Medulla oblongata (tissue), 1 donor: ENCODE measurements around the gene RAB5IF.
"Not testable (repeated sequence)": the region's sequence is repeated elsewhere in the genome, so short reads cannot be mapped to it uniquely, and the experiment has no call there.

Source experiments
- DNase-seq: peaks from one replicate; pipeline ENCODE4 v3.0.0-alpha.2; 2015; ENCODE audit errors: extremely low spot score

The RAB5IF gene

GRCh38 chr20:36629719-36630681 lies 24.4 kb downstream of the RAB5IF start:
- DNase-seq = no peak

- no peak for DNase-seq
Measured at GRCh38 chr20:36631646-36632045, 26.1 kb downstream of the RAB5IF start.

- DNase-seq = no peak
Measured at GRCh38 chr20:36632147-36632486, 26.5 kb downstream of the RAB5IF start.

DNA sequence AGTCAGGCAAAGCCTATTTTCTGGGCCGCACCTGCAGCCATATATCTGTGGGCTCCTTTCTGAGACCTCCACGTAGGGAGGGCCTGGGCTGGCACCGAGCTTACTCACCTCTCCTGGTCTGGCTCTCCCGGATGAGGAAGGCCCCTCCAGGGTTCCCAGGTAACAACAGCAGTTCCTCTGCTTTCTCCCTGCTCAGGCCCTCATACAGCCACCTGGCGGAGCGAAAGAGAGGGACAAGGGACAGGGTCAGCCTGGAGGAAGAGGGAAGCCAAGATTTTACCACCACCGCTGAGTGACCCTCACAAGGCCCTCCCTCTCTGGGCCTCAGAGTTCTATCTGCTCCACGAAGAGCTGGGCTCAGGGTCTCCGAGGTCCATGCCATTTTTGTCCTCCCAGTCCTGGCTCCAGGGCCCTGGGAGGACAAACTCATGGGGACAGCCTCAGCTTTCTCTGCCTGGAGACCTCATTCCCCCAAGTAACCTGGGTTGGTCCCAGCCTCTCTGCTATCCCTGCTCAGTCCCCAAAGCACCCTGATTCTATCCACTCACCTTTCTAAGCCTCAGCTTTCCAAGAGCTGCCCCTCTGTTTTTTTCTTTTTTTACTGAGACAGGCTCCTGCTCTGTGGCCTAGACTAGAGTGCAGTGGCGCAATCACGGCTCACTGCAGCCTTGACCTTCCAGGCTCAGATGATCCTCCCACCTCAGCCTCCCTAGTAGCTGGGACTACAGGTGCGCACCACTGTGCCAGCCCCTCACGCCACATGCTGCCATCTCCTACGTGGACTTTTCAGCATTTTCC lies 27.1 kb downstream of the RAB5IF start:
- DNase-seq = no peak

DNA sequence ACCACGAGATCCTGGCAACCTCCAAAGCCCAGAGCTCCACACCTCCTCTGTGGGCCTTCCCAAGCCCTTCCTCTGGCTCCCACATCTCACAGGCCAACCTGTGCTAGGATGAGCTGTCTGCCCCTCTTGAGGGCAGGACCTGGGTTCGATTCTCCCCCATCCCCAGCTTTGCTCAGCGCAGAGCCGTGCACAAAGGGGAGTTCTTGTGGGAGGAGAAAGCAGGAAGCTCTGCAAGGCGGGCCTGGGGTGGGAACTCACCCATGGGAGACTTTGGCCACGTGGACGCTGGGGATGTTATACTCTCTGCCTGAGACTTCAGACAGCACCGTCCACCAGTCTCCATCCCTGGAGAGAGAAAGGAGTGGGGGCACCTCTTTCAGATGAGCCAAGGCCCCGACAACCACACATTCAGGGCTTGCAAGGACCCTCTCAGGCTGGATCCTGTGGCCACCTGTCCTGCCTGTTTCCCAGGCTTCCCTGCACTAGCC lies 27.8 kb downstream of the RAB5IF start:
- no peak for DNase-seq

DNA sequence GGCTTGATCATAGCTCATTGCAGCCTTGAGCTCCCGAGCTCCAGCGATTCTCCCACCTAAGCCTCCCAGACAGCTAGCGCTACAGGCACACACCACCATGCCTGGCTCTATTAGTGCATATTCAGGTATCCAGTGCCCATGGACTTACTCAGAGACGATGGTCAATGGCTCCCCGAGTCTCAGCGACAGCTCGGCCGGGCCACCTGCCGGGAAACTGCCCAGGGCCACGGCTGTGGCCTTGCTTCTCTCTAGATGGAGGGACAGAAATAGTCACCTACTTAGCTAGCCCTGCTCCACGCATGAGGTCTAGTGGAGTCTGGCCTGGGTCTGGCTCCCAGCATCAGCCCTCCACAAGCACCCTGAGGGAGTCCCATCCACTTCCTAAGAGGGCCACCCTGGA lies 28.8 kb downstream of the RAB5IF start:
- no peak for DNase-seq

DNA sequence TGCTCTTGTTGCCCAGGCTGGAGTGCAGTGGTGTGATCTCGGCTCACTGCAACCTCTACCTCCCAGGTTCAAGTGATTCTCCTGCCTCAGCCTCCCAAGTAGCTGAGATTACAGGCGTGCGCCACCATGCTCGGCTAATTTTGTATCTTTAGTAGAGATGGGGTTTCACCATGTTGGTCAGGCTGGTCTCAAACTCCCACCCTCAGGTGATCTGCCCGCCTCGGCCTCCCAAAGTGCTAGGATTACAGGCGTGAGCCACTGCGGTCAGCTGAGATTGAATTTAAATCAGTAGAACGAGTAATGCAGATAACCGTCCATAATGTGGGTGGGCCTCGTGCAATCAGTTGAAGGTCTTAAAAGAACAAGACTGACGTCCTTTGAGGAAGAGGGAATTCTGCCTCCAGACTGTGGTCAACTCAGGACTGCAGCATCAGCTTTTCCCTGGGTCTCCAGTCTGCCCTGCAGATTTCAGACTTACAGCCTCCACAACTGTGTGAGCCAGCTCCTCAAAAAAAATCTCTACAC lies 33.4 kb downstream of the RAB5IF start:
- not testable (repeated sequence) for DNase-seq

GRCh38 chr20:36641506-36641843 lies 35.9 kb downstream of the RAB5IF start:
- DNase-seq = no peak

DNA sequence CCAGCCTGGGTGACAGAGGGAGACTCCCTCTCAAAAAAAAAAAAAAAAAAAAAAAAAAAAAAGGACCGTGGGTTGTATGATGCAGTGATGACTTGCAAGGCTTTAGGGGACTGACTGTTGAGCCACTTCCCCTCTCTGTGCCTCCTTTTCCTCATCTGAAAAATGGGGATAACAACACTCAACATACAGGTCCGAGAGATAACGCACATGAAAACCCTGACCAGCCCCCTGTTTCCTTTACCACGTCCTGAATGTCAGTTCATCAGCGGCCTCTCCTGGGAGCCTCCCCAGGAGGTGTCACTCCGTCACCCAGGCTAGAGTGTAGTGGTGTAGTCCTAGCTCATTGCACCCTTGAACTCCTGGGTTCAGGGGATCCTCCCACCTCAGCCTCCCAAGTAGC lies 36.6 kb downstream of the RAB5IF start:
- no peak for DNase-seq

DNA sequence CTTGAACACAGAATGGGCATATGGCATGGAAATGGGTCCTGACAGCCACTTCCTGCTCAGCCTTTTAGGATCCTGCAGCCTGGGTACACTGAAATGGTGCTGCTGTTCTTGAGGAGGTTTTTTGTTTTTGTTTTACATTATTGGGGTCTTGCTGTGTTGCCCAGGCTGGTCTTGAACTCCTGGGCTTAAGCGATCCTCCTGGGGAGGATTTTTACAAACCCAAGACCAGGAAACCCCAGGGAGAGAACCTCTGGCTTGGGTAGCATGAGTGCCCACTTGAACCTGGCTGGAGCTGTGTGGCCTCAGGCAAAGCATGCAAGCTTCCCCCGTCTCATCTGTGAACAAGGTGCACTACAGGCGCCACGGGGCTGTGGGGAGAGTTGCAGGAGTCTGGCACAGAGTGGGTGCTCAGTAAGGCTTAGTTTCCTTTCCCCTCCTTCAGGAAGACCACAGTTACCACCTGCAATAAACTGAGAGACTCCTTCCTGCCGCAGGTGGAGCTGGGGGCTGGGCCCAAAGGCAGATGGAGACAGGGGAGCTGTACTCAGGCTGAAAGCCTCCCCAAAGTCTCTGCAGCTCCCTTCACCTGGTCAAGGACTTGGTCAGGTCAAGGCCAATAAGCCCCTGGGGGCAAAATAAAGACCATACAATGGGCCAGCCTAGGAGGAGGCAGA lies 38.6 kb downstream of the RAB5IF start:
- no peak for DNase-seq

DNA sequence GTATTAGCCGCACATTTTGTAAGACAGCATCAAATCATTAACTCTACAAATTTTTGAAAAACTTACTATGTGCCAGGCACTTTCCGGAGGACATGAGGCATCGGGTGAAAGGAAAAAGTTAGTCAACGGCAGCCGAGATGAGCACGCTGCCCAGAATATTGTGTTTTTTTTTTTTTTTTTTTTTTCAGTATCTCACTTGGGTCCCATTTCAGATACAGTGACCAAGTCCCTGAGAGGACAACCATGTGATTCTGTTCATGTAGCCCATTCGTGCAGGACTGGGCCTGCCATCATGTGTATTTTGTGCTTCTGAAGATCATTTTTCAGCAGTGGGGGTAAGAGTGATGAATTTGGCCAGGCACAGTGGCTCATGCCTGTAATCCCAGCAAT lies 39.1 kb downstream of the RAB5IF start:
- no peak for DNase-seq

DNA sequence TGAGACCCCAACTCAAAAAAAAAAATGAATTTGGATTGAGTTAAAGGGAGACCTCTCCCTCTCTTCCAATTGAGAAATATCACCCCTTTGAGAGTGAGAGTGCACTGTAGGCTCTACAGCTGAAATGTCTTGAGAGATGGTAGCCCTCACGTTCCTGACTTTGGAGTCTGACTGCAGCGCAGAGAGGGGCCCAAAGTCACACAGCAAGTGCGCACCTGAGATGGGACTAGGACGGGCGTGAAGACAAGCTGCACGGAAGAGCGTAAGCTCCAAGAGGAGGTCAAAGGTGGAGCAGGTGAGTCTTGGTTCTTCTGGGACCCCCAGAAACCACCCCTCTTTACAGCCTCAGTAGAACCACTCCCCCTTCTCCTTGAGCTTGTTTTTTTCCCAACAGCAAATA lies 39.8 kb downstream of the RAB5IF start:
- DNase-seq = no peak

- DNase-seq = no peak
Measured at GRCh38 chr20:36645998-36646397, 40.4 kb downstream of the RAB5IF start, which contains the start of gene SLA2. TSS of gene SLA2 (minus strand) at chr20:36646196. CDS start at chr20:36641335, 4,861 bp downstream.

DNA sequence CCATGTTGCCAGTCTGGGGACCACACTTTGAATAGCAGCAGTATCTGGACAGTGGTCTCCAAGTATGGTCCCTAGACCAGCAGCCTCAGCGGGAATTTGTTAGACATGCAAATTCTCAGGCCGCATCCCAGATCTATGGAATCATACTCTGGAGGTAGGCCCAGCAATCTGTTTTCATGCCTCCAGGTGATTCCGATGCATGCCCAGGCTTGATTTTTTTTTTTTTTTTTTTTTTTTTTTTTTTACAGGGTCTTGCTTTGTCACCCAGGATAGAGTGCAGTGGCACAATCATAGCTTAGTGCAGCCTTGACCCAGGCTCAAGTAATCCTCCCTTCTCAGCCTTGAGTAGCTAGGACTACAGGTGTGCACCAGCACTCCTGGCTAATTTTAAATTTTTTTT lies 41.1 kb downstream of the RAB5IF start:
- no peak for DNase-seq

DNA sequence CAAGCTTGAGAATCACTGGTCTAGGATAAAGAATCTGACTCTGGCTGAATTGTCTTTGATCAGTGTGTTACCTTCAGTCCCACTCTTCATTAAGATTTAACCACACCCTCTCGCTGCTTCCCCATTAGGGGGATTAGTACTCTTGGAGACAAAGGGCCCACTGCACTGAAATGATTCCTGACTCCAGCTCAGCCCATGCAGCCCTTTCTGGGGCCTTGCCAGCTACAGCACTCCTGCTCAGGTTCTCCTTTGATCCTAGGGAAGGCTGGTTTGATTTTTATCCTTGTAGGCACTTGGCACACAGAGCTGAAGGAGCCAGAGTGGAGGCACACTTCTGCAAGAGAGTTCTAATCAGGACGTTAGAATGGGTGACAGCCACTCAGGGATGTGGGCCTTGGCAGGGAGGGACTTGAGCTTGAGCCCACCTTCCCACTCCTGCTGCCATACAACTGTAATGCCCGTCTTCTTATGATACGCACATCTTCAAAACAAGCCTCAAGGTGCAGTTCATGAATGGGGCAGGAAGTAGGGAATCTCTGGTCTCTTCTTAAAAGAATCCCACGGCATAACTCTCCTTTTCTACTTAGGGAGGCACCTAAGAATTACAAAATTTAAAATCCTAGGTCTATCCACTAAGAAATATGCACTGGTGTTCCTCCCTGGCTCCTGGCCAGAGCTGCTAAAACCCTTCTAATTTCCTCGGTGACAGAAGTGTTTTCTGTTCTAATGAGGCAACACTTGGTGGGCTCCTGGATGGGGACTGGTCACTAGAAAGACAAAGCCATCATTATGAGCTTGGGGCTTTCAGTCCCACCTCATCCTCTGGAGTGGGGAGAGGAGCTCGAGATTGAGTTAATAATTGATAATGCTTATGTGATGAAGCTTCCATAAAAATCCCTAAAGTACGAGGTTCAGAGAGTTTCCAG lies 41.9 kb downstream of the RAB5IF start:
- DNase-seq = no peak

DNA sequence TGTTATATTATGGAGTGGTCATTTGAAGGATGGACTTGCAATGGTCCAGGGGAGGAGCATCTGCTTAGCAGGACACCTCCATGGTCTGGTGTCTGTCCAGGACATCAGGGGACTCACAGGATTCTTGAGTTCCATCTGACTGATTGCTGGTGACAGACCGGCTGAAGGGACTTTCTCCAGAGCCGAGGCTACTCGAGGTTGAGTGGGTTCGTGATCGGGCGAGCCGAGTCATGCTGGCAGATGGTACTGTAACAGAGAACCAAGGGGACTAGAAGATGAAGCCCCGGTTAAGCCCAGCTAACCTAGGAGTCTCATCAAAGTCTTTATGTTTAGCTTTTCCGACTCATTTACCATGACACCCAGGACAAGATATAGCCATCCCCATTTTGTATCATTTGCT lies 47.9 kb downstream of the RAB5IF start:
- no peak for DNase-seq

DNA sequence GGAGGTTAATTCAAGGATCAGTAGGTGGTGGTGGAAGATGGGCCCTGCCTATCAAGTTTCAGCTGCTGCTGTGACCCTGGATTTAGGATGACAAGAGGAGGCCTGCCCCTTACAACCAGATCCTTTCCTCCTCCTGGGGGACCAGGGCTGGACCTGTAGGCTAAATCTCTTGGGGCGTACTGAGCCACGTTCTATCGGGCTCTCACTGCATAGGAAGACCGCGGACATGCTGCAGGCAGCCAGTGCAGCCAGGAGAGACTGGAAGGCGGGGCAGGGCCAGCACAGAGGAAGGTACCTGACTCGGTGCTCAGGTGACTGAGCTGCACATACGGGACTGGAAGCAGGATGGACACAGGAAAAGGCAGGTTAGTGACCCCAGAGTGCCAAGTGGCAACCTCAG lies 48.9 kb downstream of the RAB5IF start:
- DNase-seq = no peak

DNA sequence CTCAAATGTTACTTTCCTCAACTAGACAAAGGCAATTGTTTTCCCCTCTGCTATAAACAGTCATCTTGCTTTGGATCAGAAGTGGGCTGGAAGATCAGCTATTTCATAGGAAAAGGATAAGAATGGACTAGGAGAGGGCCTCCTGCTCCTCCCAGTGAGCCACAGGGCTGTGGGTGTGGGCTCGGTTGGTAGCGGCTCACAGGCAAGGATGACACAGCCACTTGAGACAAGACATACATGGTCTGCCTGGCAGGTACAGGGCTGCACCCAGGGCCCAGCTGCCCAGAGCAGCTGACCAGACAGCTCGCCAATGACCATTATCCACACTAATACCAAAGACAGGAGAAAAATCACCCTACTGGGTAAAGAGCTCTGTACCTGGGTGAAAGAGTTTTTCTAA lies 49.4 kb downstream of the RAB5IF start:
- DNase-seq = no peak

- no peak for DNase-seq
Measured at GRCh38 chr20:36656733-36657132, 51.2 kb downstream of the RAB5IF start.

DNA sequence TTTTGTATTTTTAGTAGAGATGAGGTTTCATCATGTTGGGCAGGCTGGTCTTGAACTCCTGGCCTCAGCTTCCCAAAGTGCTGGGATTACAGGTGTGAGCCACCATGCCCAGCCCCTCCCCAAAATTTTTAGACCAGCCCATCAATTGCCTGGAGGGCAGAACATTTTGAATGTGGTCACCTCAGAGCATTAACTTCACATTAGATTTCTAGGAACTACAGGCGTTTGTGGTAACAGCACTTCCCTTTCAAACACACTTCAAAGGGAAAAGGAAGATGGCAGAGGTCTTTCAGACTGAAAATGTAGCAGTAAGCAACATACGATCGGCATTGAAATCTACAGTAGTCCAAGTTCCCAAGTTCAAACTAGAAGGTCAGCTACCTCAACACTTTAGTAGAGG lies 52.7 kb downstream of the RAB5IF start:
- DNase-seq = no peak
